Measurements from ENCODE around the gene DHX57.

GRCh38 chr2:38905251-38905650 is 29.5 kb upstream of the DHX57 start:
- TF ChIP-seq CTCF (IDR thresholded peaks at IDR 0.05) (no peak), EZH2 (IDR thresholded peaks at IDR 0.05) (no peak), EZH2phosphoT487 (IDR thresholded peaks at IDR 0.05) (no peak)
